ENCODE results near the gene UBE3B.

UBE3B gene

GRCh38 chr12:109578330-109578927, 101.0 kb downstream of the UBE3B start:
- no peak for ATAC-seq

- no peak for ATAC-seq
Measured at GRCh38 chr12:109579639-109580038, 102.2 kb downstream of the UBE3B start.

DNA sequence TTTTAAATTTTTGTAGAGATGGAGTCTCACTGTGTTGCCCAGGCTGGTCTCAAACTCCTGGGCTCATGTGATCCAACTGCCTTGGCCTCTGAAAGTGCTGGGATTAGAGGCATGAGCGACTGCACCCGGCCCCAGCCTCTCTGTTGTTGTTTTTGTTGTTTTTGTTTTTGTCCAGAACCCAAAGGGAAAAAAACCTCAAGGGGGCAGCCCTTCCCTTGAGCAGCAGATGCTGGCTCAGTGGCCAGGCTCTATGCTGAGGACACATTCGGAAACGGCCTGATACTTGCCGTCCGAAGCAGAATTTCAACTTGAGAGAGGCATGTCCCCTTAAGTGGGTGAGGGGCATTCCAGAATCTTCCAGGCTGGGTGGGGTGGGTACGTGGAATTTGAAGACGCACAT, 102.8 kb downstream of the UBE3B start:
- ATAC-seq, result no peak

DNA sequence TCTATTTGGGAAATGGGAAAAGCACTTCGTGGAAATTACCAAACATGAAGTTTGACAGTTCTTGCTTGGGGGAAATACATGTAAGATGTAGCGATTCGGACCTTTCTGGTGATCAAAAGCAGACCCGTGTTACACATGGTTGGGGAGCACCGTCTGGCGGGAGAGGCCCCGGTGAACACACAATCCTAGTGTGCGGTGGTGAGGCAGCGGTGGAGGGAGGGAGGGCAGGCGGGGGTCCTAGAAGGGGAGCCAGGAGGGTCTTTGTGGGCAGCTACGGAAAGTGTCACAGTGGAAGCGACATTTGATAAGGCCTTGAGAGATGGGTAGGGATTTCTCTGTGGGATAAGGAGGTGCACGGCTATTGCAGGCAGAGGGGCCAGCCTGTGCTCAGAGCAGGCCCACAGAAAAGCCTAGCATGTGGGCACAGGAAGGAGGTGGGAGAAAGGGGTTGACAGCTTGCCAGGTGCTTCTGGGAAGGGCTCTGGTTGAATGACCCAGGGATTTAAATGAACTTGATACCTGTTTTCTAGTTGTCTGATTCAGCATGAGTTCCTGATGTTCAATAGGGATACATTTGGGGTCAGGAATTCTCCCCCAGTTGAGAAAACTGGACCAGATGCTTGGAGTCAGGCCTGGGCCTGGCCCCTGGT, 103.4 kb downstream of the UBE3B start:
- no peak for ATAC-seq

- ATAC-seq, result no peak
Measured at GRCh38 chr12:109581334-109581691, 103.9 kb downstream of the UBE3B start.

GRCh38 chr12:109581856-109582255, 104.4 kb downstream of the UBE3B start:
- ATAC-seq, result no peak

GRCh38 chr12:109582636-109583035, 105.2 kb downstream of the UBE3B start:
- no peak for ATAC-seq

GRCh38 chr12:109583733-109584132, 106.3 kb downstream of the UBE3B start:
- ATAC-seq, result no peak

All from activated CD4-positive, CD25-positive, alpha-beta regulatory T cell treated with anti-CD3 and anti-CD28 coated beads, Interleukin-2, amount 50 U/mL, for 24 hours (primary cell).